Uterus (tissue), 2 donors: ENCODE data around the gene PTPRE.

Source experiments
- POLR2A ChIP-seq, 2 donors: fragments of 450-650 bp; IDR thresholded peaks; one replicate each; pipeline ENCODE4 v1.6.1; 2016; ENCODE audit warnings: antibody characterized with exemption in 2 of 2, mild to moderate bottlenecking in 1 of 2, moderate library complexity in 1 of 2
- TF ChIP-seq, protein P1 (sequence below), 4 experiments: fragments of 200-600 bp in 2 of 4; fragments of 450-650 bp in 2 of 4; sonication (generic) in 2 of 4; IDR thresholded peaks; one replicate each; pipeline ENCODE4 v1.5.1; 2016 to 2019; ENCODE audit warnings: antibody characterized with exemption in 4 of 4, mild to moderate bottlenecking in 2 of 4, moderate library complexity in 1 of 4

GRCh38 chr10:128050121-128050516, 143.2 kb downstream of the PTPRE start:
- TF ChIP-seq, protein P1, sequence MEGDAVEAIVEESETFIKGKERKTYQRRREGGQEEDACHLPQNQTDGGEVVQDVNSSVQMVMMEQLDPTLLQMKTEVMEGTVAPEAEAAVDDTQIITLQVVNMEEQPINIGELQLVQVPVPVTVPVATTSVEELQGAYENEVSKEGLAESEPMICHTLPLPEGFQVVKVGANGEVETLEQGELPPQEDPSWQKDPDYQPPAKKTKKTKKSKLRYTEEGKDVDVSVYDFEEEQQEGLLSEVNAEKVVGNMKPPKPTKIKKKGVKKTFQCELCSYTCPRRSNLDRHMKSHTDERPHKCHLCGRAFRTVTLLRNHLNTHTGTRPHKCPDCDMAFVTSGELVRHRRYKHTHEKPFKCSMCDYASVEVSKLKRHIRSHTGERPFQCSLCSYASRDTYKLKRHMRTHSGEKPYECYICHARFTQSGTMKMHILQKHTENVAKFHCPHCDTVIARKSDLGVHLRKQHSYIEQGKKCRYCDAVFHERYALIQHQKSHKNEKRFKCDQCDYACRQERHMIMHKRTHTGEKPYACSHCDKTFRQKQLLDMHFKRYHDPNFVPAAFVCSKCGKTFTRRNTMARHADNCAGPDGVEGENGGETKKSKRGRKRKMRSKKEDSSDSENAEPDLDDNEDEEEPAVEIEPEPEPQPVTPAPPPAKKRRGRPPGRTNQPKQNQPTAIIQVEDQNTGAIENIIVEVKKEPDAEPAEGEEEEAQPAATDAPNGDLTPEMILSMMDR (IDR thresholded peaks at IDR 0.05) = no peak
- no peak for TF ChIP-seq POLR2A (IDR thresholded peaks at IDR 0.05)
